CD4-positive, alpha-beta T cell (primary cell): ENCODE results near the gene HMHB1. TPM values are rescaled to one million over a fixed set of nuclear protein-coding genes. Genes with fewer than 3 reads are reported as not detected.

Source experiments
- ATAC-seq: fragments of 200-7000 bp; cut with Tn5 transposase; one replicate; pipeline ENCODE4 v1.10.0; 2022; ENCODE audit warnings: mild to moderate bottlenecking; ENCODE audit not compliant: poor library complexity
- CTCF ChIA-PET: fragments of 350-600 bp; sonication (Branson Sonifier 250); formaldehyde crosslinking; loops from one replicate; lab custom pipeline; 2021; ENCODE audit warnings: antibody characterized with exemption, inconsistent platforms; lab: Charles Lee
- POLR2A ChIA-PET: fragments of 350-600 bp; sonication (Branson Sonifier 250); formaldehyde crosslinking; loops from one replicate; lab custom pipeline; 2021; ENCODE audit warnings: antibody characterized with exemption, inconsistent platforms; lab: Charles Lee
- DNase-seq, 14 experiments: peaks; one replicate each; pipeline ENCODE4 v3.0.0-alpha.2; 2013 to 2020; ENCODE audit warnings: mixed read lengths in 2 of 14
- H3K27ac ChIP-seq, 2 donors: one replicate each; pipeline versions ENCODE4 v1.5.1 to v1.7.0; 2013; ENCODE audit warnings: low read length in 2 of 2, low read depth in 1 of 2, mild to moderate bottlenecking in 1 of 2
- H3K27me3 ChIP-seq, 2 experiments: 1 replicate in 1 of 2; 2 replicates in 1 of 2; pipeline versions ENCODE4 v1.6.1 to v1.7.0; 2013; ENCODE audit warnings: low read length in 2 of 2, control low read depth in 1 of 2, mild to moderate bottlenecking in 1 of 2, moderate library complexity in 1 of 2; ENCODE audit not compliant: insufficient read depth in 2 of 2, control insufficient read depth in 1 of 2
- H3K36me3 ChIP-seq: one replicate; pipeline ENCODE4 v1.6.1; 2013; ENCODE audit warnings: low read length, control low read depth; ENCODE audit not compliant: insufficient read depth
- H3K4me1 ChIP-seq: one replicate; pipeline ENCODE4 v1.6.1; 2013; ENCODE audit warnings: low read length, control low read depth; ENCODE audit not compliant: insufficient read depth
- H3K4me3 ChIP-seq: one replicate; pipeline ENCODE4 v1.5.1; 2013; ENCODE audit warnings: mild to moderate bottlenecking, low read length, moderate library complexity
- H3K9me3 ChIP-seq, 2 experiments: 1 replicate in 1 of 2; 2 replicates in 1 of 2; pipeline versions ENCODE4 v1.6.1 to v1.7.0; 2013; ENCODE audit warnings: low read length in 2 of 2, mild to moderate bottlenecking in 2 of 2, control low read depth in 1 of 2, moderate library complexity in 1 of 2; ENCODE audit not compliant: control insufficient read depth in 1 of 2, insufficient read depth in 1 of 2
- H3K27ac Mint-ChIP-seq: one replicate; pipeline ENCODE4 v1.8.0; 2020; ENCODE audit warnings: mixed read lengths
- H3K27me3 Mint-ChIP-seq: one replicate; pipeline ENCODE4 v1.8.0; 2021; ENCODE audit warnings: mixed read lengths
- H3K36me3 Mint-ChIP-seq: one replicate; pipeline ENCODE4 v1.8.0; 2021; ENCODE audit warnings: low read depth, mixed read lengths
- H3K4me1 Mint-ChIP-seq: one replicate; pipeline ENCODE4 v1.8.0; 2021; ENCODE audit warnings: low read depth, mixed read lengths
- H3K4me3 Mint-ChIP-seq: one replicate; pipeline ENCODE4 v1.8.0; 2020; ENCODE audit warnings: mild to moderate bottlenecking, mixed read lengths
- H3K9me3 Mint-ChIP-seq: one replicate; pipeline ENCODE4 v1.8.0; 2020; ENCODE audit warnings: mixed read lengths
- CTCF ChIP-seq: fragments of 200-600 bp; IDR thresholded peaks from one replicate; pipeline ENCODE4 v1.8.0; 2022; ENCODE audit warnings: antibody characterized with exemption, mild to moderate bottlenecking
- intact Hi-C, 2 experiments: fragments of 100-400 bp; cut with DNase I in 1 of 2; cut with micrococcal nuclease in 1 of 2; formaldehyde crosslinking; loops; one replicate each; pipeline versions ENCODE4 v1.15.1 to v1.9.0; 2023 to 2025; cut with DNase I, micrococcal nuclease
- total RNA-seq, 174 experiments: library from RNA in 2 of 174; stranded (reverse) in 2 of 174; gene quantifications; one replicate each; pipeline ENCODE4 v1.2.3 and lab custom pipeline; 2021 to 2026

HMHB1 gene
- total RNA-seq, 2 experiments from 2014 or later, result not detected

GRCh38 chr5:143769026-143769786, 42.8 kb upstream of the HMHB1 start:
- Histone ChIP-seq H3K4me3 (no peak overlapping the region), H3K36me3 (no peaks in the 10 kb centered on the region), H3K27ac (no peak overlapping the region), H3K4me1 (no peaks in the 10 kb centered on the region), H3K27me3 (no peaks in the 10 kb centered on the region), H3K9me3 (no peaks in the 10 kb centered on the region)
- no peak for TF ChIP-seq CTCF
- no peak overlapping the region for H3K27ac Mint-ChIP-seq
- intact Hi-C loops, result no loop called here
- no peaks in the 10 kb centered on the region for H3K4me1 Mint-ChIP-seq
- H3K4me3 Mint-ChIP-seq, result no peak overlapping the region
- peaks cover 8% of the 10 kb centered on the region for H3K27me3 Mint-ChIP-seq
- ChIA-PET POLR2A (no interaction called here), CTCF (no interaction called here)
- no peak for DNase-seq
- no peak for ATAC-seq
- H3K36me3 Mint-ChIP-seq, result no peaks in the 10 kb centered on the region
- no peaks in the 10 kb centered on the region for H3K9me3 Mint-ChIP-seq

- Histone ChIP-seq H3K27ac (no peak overlapping the region), H3K4me1 (no peaks in the 10 kb centered on the region), H3K9me3 (no peaks in the 10 kb centered on the region), H3K4me3 (no peak overlapping the region), H3K27me3 (no peaks in the 10 kb centered on the region), H3K36me3 (no peaks in the 10 kb centered on the region)
- no peaks in the 10 kb centered on the region for H3K9me3 Mint-ChIP-seq
- TF ChIP-seq CTCF, result no peak
- POLR2A ChIA-PET, result no interaction called here
- peaks cover 8% of the 10 kb centered on the region for H3K27me3 Mint-ChIP-seq
- no peak overlapping the region for H3K27ac Mint-ChIP-seq
- intact Hi-C loops, result no loop called here
- H3K4me3 Mint-ChIP-seq, result no peak overlapping the region
- ATAC-seq, result no peak
- DNase-seq, result no peak
- CTCF ChIA-PET, result no interaction called here
- H3K4me1 Mint-ChIP-seq, result no peaks in the 10 kb centered on the region
- H3K36me3 Mint-ChIP-seq, result no peaks in the 10 kb centered on the region
These were observed 41.5 kb upstream of the HMHB1 start for GRCh38 chr5:143770450-143770849.

- H3K27ac Mint-ChIP-seq, result no peak overlapping the region
- no peaks in the 10 kb centered on the region for H3K9me3 ChIP-seq
- H3K4me1 ChIP-seq, result no peaks in the 10 kb centered on the region
- DNase-seq, result no peak
- CTCF ChIA-PET, result no interaction called here
- intact Hi-C loops, result no loop called here
- no peaks in the 10 kb centered on the region for H3K36me3 Mint-ChIP-seq
- H3K4me1 Mint-ChIP-seq, result no peaks in the 10 kb centered on the region
- no peaks in the 10 kb centered on the region for H3K9me3 Mint-ChIP-seq
- no peaks in the 10 kb centered on the region for H3K36me3 ChIP-seq
- TF ChIP-seq CTCF, result no peak
- no peak overlapping the region for H3K4me3 ChIP-seq
- H3K27me3 ChIP-seq, result no peaks in the 10 kb centered on the region
- no peak overlapping the region for H3K27ac ChIP-seq
- POLR2A ChIA-PET, result no interaction called here
- H3K4me3 Mint-ChIP-seq, result no peak overlapping the region
- H3K27me3 Mint-ChIP-seq, result peaks cover 8% of the 10 kb centered on the region
- no peak for ATAC-seq
These were observed 40.8 kb upstream of the HMHB1 start for GRCh38 chr5:143771189-143771588.
